Measurements from ENCODE around the gene PPP2R5E. TPM values are rescaled to one million over a fixed set of nuclear protein-coding genes. Genes with fewer than 3 reads are reported as not detected.
A peak's percentile ranks its signal among the peaks of the same experiment; 100 is the strongest.

The PPP2R5E gene
- total RNA-seq, 1 donor from 2014 or later, result 40.4 TPM

DNA sequence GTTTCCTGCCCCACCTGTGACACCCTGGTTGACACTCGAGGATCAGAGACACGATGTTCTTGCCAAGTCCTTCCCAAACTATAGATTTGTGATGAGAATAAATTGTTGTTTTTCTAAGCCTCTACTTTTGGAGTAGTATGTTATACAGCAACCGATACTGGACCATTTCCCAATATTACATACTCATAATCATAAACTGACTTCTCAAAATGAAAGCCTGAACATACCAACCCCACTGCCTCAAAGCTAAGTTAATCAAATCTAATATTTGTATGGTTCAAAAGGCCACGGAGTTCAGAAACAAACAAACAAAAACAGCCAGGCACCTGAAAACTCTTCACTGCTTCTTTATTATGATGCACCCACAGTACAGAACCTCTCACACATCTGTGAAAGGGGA is 172.1 kb downstream of the PPP2R5E start:
- ATAC-seq, result no peak

- no peak for ATAC-seq
Observed at GRCh38 chr14:63367742-63368364, 175.3 kb downstream of the PPP2R5E start.

DNA sequence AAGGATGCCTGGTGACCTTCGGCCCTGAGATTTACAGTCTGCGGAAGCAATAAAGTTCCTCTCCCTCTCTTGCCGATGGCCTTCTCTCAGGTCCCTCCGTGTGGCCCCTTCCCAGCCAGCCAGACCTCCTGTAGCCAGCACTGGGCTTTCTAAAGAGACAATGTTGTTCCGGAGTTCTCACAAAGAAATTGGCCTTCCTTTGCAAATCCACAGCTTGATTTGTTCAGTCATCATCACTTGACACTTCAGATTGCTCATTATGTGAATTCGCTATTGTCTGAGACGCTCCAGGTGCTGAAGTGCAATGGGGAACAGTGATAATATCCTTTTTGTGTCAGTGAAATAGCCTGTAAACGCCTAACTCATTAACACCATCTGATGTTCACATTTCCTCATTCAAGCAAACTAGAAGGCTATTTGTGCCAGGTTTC is 180.8 kb downstream of the PPP2R5E start:
- no peak for ATAC-seq

GRCh38 chr14:63361790-63362189 is 181.4 kb downstream of the PPP2R5E start:
- ATAC-seq, result no peak

GRCh38 chr14:63357841-63358240 is 185.3 kb downstream of the PPP2R5E start:
- ATAC-seq, result no peak

DNA sequence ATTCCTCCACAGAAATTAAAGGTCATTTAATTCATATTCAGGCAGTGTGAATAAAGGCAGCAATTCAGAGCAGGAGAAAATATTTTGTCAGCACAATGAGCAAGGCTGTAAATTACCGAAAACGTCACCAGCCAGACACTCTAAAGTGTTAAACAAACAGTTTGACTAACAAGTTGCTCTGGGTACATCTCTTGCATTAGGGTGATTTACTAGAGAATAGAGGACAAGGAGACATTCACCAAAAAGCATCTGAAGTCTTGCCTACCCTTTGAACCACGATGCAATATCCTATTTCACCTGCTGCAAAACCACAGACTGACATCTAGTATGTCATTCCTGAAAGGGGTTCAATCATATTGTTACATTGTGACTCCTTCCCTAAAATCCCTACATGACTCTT is 197.4 kb downstream of the PPP2R5E start:
- ATAC-seq, result no peak

- ATAC-seq, result no peak
Observed at GRCh38 chr14:63344336-63344735, 198.8 kb downstream of the PPP2R5E start.

DNA sequence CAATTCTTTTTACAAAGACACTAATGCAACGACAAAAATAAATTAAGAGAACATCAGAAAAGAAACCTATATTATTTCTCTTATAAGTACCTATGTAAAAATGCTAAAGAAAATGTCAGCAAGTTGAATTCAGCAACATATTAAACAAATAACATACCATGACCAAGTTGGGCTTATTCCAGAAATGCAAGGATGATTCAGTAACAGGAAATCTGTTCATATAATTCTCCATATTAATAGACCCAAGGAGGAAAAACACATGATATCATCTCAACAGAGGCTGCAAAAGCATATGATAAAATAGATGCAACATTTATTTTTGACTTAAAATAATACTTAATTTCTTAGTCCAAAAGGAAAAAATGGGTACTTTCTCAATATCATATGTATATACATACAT is 199.3 kb downstream of the PPP2R5E start:
- ATAC-seq, result no peak

GRCh38 chr14:63342371-63342770 is 200.8 kb downstream of the PPP2R5E start:
- no peak for ATAC-seq

DNA sequence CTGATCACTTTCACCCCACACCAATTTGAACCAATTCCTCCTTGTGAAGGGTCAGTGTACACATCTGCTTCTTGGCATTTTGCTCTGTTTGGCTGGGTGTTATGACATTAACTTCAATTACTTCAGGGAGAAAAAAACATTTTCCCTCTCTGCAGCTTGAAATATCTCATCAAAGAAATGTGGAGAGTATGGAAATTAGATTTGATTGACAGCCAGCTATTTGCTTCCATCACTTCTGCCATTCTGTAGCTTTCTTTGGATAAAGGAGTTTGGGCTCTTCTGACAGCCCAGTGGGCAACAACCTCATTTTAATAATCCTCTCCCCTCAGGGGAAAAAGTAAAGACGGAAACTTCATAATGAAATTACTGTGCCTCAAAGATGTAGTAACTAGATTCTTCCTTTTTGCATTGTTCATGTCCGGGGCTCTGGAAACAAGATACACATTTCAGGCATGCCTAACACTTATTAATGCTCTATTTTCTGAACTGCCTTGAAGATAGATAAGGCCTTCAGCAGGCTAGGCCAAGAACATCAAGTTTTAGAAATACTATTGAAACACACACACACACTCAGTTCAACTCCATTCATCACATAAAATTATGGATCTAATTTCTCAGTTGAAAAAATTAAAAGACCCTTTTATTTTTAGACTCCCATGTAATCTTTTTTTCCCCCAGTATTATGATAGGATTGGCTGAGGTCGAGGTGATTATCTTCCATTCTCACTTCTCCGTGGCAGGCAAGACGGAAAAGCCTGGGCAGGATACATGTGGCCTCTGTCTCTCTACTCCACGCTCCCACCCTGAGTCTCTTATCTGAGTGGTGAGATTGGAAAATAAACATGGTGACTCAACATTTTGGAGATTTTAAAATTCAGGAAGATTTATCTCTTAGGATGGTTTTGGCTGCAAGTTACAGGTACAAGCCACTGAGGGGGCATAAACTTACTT is 214.1 kb downstream of the PPP2R5E start:
- no peak for ATAC-seq

DNA sequence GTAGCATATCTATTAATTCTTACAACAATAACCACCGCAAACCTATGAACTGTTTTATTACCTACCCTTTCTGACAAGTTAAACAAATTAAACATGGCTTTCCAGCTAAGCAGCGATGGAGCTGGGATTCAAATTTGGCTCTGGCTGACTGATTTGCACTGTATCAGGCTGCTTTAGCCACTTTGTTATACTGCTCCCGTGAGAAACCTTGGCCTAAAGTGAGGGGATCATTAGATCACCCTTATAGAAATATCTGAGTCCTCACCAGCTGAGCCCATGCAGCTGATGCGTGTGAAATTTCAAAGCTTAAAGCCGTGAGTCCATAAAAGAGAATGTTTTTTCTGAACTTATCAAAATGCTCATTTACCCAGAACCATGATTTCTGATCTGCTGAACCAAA is 216.3 kb downstream of the PPP2R5E start:
- ATAC-seq, result no peak

GRCh38 chr14:63322897-63323573 is 220.1 kb downstream of the PPP2R5E start:
- peak; percentile 64 for ATAC-seq

- no peak for ATAC-seq
Observed at GRCh38 chr14:63322472-63322871, 220.7 kb downstream of the PPP2R5E start.

Other genes with a start within 250 kb of the PPP2R5E start
- not detected for gene GPHB5, start 224.4 kb downstream of the PPP2R5E start, total RNA-seq
- 6.8 TPM for gene WDR89, start 98.5 kb upstream of the PPP2R5E start, total RNA-seq
- 6.2 TPM for gene SGPP1, start 184.7 kb upstream of the PPP2R5E start, total RNA-seq